GM12892 (cell line): ENCODE measurements around the gene MYO1E.

Experiments
- POLR2A ChIP-seq: IDR thresholded peaks from 2 replicates; pipeline ENCODE4 v1.6.1; 2011; ENCODE audit warnings: low read depth, low read length, control low read depth
- POLR2AphosphoS5 ChIP-seq: IDR thresholded peaks from 2 replicates; pipeline ENCODE4 v1.6.1; 2011; ENCODE audit warnings: low read depth, low read length, control low read depth
- TAF1 ChIP-seq: IDR thresholded peaks from 2 replicates; pipeline ENCODE4 v1.6.1; 2011; ENCODE audit warnings: low read depth, mild to moderate bottlenecking, control low read depth, low read length, borderline replicate concordance

DNA sequence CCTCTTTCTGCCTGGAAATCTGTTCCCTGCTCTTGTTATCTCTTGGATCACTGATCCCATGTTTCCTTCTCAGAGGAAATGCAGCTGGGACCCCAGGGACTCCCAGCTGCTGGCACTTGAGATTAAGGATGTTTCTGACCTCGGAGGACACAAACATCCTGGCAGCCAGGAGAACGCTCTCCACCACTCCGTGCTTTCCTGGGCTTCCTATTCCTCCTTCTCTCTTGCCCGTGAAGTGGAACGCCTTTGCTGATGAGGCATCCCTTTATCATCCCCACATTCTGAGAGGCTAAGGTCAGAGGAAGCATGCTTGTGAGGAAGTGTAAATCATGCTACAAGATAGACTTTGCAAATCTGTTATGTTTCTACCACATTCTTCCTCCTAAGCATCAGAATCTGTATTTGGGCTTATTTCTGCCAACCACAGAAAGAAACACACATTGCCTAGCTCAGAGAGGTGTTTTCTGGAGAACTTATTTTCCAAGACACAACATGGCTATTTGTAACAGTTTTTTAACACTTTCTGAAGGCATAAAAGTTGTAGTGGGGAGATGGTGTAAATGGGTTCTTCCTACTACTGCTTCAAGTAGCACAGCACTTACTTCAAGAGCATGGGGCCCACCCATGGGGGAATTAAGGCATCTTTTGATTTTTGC lies 191.6 kb downstream of the MYO1E start:
- TF ChIP-seq POLR2AphosphoS5 = 0 out of 2 replicates have a peak, but pooled peaks have one; percentile 15
- TF ChIP-seq POLR2A = 0 out of 2 replicates have a peak, but pooled peaks have one; percentile 15
- no peak for TF ChIP-seq TAF1
